Measurements from ENCODE around the gene S100A6. TPM values are rescaled to one million over a fixed set of nuclear protein-coding genes. Genes with fewer than 3 reads are reported as not detected.

The S100A6 gene
- polyA plus RNA-seq, 3 donors, result 208 to 240 (median 221) TPM

DNA sequence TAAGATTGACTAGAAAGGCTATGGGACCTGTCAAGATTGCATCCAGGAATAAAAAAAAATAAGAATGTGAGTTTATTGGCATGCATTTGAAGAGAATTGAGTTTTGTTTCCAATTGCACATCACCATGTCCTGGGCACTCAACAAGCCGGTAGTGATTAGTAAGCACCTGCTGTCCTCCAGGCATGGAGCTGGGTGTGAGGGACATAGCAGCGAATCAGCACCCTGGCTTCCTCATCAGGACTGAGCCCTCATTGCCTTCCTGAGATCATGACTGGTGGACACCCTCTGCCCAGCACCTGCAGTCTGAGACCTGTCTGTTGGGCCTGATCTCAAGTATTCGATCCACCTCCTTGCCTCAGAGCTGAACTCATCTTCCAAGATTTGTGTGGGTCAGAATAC, 26.8 kb downstream of the S100A6 start:
- no peak for DNase-seq

DNA sequence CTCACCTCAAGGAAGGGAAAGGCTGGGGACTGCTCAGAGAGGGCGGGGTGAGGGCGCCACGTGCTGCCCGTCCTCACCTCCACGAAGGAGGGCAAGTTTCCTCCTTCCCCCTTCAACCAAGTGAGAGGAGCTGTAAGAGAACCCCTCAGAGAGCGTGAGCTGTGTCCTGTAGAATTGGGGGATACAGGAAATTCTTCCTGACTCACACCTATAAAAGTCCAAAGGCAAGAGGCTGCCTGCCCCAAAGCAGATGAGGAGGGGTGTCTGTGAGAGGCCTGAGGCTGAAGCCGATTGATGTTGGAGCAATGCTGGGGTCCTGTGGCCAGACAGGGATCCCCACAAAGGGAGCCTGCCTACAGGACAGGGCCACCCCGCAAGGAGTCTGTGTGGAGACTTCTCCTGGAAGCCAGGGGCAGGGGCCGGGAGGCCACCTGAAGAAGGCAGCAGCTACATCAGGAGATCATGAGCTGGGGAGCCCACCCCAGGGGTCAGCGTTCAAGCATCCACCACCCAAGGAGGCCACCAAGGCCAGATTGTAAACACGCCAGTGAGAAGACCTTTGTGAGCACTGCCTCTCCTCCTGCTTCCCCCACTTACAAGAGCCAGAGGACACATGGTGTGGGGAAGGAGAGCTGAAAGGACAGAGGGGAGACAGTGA, 27.7 kb downstream of the S100A6 start:
- DNase-seq, result no peak

DNA sequence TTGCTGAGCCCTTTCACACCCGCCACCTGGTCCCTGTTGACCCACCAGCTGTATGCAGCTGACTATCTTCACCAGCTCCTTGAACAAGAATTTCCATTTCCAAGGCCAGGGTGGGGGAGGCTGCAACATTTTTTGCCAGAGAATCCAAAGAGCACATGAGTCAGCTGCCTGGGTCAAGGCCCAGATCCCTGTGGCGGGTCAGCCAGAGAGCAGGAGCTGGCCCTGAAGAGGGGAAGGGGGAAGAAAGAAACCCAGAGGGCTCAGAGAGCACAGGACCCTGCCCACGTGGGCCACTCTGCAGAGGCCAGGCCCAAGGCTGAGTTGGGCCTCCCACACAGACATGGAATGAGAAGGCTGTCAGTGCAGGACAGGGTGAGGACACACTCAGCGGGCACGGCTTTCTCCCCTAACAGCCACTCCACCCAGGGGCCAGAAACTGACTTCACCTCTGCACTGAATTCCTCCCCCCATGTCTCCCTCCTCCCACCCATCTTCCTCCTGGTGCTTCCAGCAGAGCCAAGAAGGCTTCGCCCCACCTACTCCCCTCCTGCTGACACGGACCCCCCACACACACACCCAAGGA, 28.9 kb downstream of the S100A6 start:
- peak; percentile 53 for DNase-seq

DNA sequence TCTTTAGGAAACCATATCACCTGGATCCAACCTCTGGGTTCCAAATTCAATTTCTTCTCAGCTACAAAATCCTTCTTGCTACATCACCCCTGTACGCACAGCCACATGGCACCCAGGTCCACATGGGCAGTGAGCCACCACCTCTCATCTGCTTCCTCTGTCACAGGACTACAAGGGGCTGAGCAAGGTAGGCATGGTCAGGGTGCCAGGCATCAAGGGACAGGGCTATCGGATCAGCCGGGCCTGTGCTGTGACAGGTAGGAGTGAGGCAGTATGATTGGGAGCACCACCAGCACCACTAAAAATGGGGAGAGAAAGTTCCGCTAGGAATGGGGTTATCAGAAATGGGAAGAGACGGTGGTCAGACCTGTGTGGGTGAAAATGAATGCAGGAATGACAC, 29.4 kb downstream of the S100A6 start:
- no peak for DNase-seq

DNA sequence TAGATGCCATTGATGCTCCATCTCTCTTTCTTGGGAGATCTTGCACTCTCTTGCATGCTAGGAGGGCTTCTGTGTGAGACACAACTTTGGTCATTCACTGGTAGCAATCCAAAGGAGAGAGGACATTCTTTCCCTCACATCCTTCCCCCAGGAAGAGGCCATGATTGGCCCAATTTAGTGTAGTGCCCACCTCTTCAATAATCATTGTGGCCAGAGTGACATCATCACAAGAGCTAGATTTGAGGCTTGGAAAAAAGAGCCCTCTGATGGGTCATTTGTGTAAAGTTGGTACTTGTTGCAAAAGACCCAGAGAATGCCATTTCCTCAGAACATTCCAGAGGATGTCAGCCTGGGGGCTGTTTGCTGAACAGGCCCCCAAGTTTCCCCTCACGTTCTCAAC, 30.2 kb downstream of the S100A6 start:
- DNase-seq, result no peak

DNA sequence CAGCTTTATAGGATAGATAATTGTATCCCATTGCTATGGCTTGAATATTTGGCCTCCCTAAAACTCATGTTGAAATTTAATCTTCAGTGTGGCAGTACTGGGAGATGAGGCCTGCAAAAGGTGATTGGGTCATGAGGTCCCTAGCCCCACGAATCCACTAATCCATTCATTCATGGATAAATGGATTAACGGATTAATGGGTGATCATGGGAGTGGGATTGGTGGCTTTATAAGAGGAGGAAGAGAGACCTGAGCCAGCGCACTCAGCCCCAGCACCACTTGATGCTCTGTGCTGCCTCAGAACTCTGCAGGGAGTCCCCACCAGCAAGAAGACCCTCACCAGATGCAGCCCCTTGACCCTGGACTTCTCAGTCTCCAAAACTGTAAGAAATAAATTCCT, 32.0 kb downstream of the S100A6 start:
- DNase-seq, result no peak

DNA sequence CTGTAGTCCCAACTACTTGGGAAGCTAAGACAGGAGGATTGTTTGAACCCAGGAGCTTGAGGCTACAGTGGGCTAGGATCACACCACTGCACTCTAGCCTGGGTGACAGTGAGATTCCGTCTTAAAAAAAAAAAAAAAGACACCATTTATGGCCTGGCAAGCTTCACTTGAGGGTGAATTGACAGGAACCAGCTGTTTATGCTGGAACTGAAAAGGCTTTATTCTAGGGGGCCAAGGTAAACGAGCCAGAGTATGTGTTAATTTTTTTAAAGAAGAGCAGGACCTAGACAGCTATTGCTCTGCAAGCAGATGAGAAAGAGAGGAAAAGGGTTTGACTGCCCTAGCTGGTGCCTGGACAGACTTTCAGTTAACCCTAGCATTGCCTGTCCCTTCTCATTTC, 37.0 kb downstream of the S100A6 start:
- no peak for DNase-seq

GRCh38 chr1:153495536-153495935, 40.3 kb downstream of the S100A6 start:
- DNase-seq, result no peak

DNA sequence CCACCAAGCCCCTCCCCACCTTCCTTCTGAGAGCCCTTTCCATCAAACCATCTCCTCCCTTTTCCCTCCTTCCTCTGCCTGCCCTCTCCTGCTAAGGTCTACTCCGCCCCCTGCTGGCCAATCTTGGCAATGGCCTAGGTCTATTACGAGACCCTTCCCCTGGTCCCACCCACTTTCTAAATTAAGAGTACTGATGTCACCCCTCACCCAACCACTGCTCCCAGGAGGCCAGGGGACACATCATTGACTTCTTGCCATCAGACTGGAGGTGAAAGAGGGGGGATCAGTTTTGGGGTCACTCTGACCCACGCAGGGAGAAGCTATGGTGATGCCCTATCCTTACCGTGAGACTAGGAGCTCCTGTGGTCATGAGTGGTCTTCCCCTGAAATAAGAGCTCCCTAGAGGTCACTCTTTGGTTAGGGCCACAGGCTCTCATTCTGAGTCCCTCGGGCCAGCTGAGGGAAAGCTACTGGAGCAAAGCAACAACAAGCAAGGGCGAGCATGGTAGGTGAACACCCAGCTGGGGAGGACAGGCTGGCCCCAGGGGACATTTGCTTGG, 40.7 kb downstream of the S100A6 start:
- peak; percentile 69 for DNase-seq

DNA sequence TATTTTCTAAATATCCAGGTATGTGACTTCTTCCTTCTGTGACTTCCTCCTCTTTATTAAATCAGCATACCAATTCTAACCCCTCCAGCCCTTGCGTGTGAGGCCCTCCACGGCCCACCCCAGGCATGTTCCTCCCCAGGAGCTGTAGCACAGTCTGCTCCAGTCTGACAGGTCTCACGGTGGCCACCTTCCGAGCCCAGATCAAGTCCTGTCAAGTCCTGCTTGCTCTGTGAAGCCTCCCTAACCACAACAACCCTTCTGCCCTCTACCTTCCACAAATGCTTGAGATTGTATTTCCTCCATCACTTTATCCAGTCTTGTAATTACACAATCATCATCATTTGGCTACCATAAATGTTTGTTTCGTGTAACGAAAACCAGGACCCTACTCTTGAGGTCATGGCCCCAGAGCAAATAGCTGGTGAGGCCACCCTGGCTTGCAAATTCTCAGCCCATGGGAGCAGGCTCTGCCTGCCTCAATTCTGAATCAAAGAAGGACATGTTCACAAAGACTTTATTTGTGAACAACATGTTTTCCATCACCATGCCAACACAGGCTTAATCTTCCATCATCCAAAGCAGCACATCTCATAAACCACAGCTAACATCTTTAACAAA, 42.3 kb downstream of the S100A6 start:
- DNase-seq, result no peak

DNA sequence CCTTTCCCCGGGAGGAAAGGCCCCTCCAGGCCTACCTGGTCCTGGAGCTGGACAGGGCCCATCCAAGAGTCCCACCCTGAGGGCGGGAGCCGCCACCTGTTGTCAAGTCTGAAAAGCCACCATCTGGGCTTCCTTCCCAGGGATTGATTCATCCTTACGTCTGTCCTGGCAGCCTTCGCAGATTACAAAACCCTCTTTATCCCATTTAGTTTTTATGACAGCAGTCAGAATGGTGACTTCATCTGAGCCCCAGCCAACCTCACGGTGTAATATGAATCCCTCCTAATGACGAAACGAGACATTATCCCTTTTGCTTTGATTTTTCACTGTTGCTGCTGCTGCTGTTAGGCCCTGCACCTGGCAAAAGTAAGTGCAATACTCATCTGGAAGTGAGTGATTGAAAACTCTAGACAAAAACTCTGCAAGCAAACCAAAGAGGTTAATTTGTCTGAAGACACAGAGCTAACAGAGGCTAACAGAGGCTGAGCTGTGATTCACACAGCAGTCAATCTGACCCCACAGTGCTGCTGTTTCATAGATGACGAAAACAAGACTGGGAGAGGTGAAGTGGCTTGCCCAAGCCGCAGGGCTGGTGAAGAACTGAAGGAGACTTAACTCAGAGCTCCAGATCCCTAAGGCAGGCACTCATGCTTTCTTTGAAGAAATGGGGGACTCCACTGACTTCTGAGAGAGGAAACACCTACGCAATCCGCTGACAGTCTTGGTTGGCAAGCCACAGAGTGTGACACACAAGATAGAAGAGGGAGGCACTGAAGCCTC, 45.3 kb downstream of the S100A6 start:
- no peak for DNase-seq

DNA sequence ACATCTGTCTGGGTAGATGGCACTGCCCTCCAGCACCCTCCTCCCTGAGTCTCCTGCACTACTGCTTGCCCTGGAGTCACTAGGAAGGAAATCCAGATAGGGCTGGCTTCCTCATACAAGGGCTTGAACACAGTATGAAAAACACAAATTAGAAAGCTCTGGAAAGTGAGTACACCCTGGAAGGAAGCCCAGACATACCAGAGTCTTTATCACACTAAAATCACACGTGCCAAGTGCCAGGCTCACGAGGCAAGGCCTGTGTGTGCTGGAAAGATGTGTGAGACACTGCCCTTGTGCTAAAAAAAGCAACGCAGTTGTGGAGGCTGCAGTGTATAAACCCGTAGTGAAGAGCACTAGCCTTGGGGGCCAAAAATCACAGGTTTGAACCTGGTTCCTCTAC, 47.1 kb downstream of the S100A6 start:
- no peak for DNase-seq

DNA sequence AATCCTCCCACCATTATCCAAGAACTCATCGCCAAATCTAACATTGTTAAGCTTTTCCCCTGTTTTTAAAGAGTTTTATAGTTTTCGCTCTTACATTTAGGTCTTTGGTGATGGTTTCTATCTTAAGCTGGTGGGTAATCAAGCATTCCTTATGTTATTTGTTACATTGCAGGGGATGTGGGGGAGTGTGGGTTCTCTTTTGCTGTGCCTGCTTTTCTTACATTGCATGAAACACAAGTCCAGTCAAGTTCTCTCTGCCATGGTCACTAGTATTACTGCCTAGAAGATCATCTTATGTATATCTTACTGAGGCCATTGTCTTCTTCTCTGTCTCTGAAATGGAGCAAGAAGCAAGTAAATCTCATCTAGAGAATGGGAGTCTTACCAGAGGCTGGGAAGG, 48.1 kb downstream of the S100A6 start:
- DNase-seq, result no peak

DNA sequence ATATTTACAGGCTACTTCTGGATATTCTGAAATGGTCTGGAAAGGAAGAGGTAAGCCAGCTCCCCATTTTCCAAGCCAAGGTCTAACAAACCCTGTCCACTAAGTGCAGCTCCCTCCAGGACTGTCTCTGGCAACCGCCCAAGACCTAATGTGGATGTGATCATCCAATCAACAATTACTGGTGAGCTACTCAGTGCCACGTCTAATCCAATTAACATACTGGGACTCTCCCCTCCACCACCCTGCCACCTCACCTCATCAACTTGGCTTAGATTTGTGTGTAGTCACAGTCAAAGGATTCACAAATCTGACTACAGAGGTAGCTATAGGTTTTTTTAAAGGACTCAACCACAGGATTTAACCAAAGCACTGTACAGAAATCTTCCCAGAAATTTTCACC, 49.9 kb downstream of the S100A6 start:
- no peak for DNase-seq

Other genes with a start within 250 kb of the S100A6 start
- not detected for gene PGLYRP3, start 223.0 kb downstream of the S100A6 start, polyA plus RNA-seq (ENCODE audit: insufficient read length in 3 of 3)
- gene PGLYRP4, start 187.2 kb downstream of the S100A6 start, polyA plus RNA-seq (ENCODE audit: insufficient read length in 3 of 3), result not detected
- 10 to 100 TPM in 2 of 3 donors, 1 to 10 TPM in 1; 9.1 to 27.1 (median 20.4) TPM for gene S100A9, start 178.1 kb downstream of the S100A6 start, polyA plus RNA-seq (ENCODE audit: insufficient read length in 3 of 3)
- gene S100A12, start 160.4 kb downstream of the S100A6 start, polyA plus RNA-seq (ENCODE audit: insufficient read length in 3 of 3), result 1 to 10 TPM; 1.1 to 2.5 (median 1.6) TPM
- gene S100A8, start 144.9 kb downstream of the S100A6 start, polyA plus RNA-seq (ENCODE audit: insufficient read length in 3 of 3), result 10 to 100 TPM in 2 of 3 donors, 1 to 10 TPM in 1; 5.3 to 17.8 (median 14.4) TPM
- gene S100A7A, start 119.5 kb downstream of the S100A6 start, polyA plus RNA-seq (ENCODE audit: insufficient read length in 3 of 3), result not detected
- gene S100A7, start 75.3 kb downstream of the S100A6 start, polyA plus RNA-seq (ENCODE audit: insufficient read length in 3 of 3), result under 1 TPM in 1 of 3 donors, not detected in 2; 0.98 TPM
- gene S100A5, start 4.9 kb upstream of the S100A6 start, polyA plus RNA-seq (ENCODE audit: insufficient read length in 3 of 3), result 1 to 10 TPM; 1.1 to 1.4 (median 1.2) TPM
- gene S100A4, start 9.8 kb upstream of the S100A6 start, polyA plus RNA-seq (ENCODE audit: insufficient read length in 3 of 3), result 10 to 100 TPM; 31.7 to 34.9 (median 31.7) TPM
- gene S100A3, start 13.3 kb upstream of the S100A6 start, polyA plus RNA-seq (ENCODE audit: insufficient read length in 3 of 3), result under 1 TPM in 1 of 3 donors, not detected in 2; 0.19 TPM
- gene S100A2, start 29.9 kb upstream of the S100A6 start, polyA plus RNA-seq (ENCODE audit: insufficient read length in 3 of 3), result 1 to 10 TPM; 5.8 to 7.9 (median 6.8) TPM
- 100 to 1,000 TPM; 108 to 123 (median 116) TPM for gene S100A16, start 77.1 kb upstream of the S100A6 start, polyA plus RNA-seq (ENCODE audit: insufficient read length in 3 of 3)
- gene S100A14, start 80.3 kb upstream of the S100A6 start, polyA plus RNA-seq (ENCODE audit: insufficient read length in 3 of 3), result 10 to 100 TPM; 17.2 to 19.6 (median 18.9) TPM
- 100 to 1,000 TPM; 164 to 188 (median 168) TPM for gene S100A13, start 91.5 kb upstream of the S100A6 start, polyA plus RNA-seq (ENCODE audit: insufficient read length in 3 of 3)
- gene S100A1, start 92.4 kb upstream of the S100A6 start, polyA plus RNA-seq (ENCODE audit: insufficient read length in 3 of 3), result 10 to 100 TPM; 21.0 to 29.1 (median 26.7) TPM
- 100 to 1,000 TPM; 118 to 155 (median 145) TPM for gene CHTOP, start 98.1 kb upstream of the S100A6 start, polyA plus RNA-seq (ENCODE audit: insufficient read length in 3 of 3)
- 10 to 100 TPM; 55.1 to 57.5 (median 56.7) TPM for gene SNAPIN, start 122.7 kb upstream of the S100A6 start, polyA plus RNA-seq (ENCODE audit: insufficient read length in 3 of 3)
- 100 to 1,000 TPM; 263 to 318 (median 292) TPM for gene ILF2, start 135.0 kb upstream of the S100A6 start, polyA plus RNA-seq (ENCODE audit: insufficient read length in 3 of 3)
- 10 to 100 TPM; 72.5 to 77.7 (median 76.0) TPM for gene NPR1, start 142.7 kb upstream of the S100A6 start, polyA plus RNA-seq (ENCODE audit: insufficient read length in 3 of 3)
- 100 to 1,000 TPM; 103 to 160 (median 134) TPM for gene INTS3, start 192.1 kb upstream of the S100A6 start, polyA plus RNA-seq (ENCODE audit: insufficient read length in 3 of 3)
- gene SLC27A3, start 239.4 kb upstream of the S100A6 start, polyA plus RNA-seq (ENCODE audit: insufficient read length in 3 of 3), result 10 to 100 TPM; 36.4 to 44.4 (median 40.0) TPM

All from renal pelvis (tissue), 4 donors.